Measurements from ENCODE around the gene GPR12.
"Not testable (repeated sequence)": the region's sequence is repeated elsewhere in the genome, so short reads cannot be mapped to it uniquely, and the experiment has no call there.

Gene GPR12

GRCh38 chr13:26743971-26744370 is 16.6 kb downstream of the GPR12 start:
- DNase-seq = no peak

DNA sequence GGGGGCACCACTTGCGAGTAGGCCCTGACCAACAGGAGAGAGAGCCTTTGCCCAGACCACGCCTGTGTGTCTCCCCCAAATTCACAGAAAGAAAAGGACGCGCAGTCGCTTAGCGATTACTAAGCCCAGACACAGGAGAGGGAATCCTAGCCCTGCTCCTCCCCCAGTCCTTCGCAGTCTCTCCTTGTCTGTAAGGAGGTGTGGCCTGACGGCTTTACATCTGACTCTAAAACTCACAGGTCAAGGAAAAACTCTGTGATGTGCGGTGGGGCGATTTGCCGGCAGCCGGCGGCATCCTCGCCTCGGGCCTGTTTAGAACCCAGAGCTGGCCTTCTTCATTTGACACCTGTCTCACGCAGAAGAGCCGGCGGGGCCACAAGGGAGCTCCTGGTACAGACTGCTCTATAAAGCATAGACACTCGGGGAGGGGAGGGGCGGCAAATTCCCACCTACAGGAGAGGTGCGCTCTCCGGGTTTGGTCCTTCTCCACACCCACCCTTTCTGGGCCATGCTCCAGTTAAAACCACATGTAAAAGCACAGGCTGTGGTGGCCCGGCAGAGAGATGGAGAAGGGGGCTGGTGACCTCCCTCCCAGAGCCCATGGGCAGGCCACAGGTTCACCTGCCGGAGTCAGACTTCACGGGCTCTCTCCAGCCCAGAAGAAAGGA is 17.8 kb downstream of the GPR12 start:
- DNase-seq = no peak

- no peak for DNase-seq
These were observed 24.9 kb downstream of the GPR12 start for GRCh38 chr13:26735677-26736076.

DNA sequence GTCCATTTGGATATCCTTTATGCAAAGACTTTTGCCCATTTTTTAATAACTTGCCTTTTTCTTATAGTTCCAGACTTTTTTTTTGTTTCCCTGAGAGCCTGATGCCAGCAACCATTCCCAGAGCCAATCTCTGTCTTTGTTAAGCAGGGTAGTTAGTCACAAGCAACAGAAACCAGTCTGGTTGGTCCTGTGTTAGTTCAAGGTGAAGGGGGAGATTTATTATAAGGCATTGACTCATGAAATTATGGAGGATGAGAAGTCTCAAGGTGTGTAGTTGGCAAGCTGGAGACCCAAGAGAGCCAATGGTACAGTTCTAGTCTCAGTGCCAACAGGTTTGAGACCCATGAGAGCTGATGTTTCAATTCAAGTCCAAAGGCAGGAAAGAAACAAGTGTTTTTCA is 33.0 kb downstream of the GPR12 start:
- no peak for DNase-seq

DNA sequence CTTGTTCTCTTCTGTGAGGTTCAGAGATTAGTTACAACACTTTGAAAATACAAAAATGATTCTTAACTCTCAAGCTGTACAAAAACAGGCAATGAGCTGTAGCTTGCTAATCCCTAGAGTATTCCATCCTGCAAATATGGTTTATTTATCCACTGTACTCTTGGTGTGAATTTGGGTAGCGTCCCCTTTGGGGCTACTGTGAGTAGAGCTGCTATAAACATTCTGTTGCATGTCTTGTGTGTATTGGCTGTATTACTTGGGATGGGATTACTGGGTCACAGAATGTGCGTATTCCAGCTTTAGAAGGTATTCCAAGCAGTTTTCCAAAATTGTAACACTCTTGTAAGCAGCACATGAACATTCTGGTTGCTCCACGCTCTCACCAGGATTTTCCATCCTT is 33.5 kb downstream of the GPR12 start:
- no peak for DNase-seq

GRCh38 chr13:26726684-26727083 is 33.9 kb downstream of the GPR12 start:
- DNase-seq = no peak

DNA sequence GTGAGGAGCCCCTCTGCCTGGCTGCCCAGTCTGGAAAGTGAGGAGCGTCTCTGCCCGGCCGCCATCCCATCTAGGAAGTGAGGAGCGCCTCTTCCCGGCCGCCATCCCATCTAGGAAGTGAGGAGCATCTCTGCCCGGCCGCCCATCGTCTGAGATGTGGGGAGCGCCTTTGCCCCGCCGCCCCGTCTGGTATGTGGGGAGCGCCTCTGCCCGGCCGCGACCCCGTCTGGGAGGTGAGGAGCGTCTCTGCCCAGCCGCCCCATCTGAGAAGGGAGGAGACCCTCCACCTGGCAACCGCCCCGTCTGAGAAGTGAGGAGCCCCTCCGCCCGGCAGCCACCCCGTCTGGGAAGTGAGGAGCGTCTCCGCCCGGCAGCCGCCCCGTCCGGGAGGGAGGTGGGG is 37.0 kb downstream of the GPR12 start:
- DNase-seq = not testable (repeated sequence)

- no peak for DNase-seq
These were observed 38.3 kb downstream of the GPR12 start for GRCh38 chr13:26722321-26722720.

GRCh38 chr13:26721251-26722121 is 39.1 kb downstream of the GPR12 start:
- peak; percentile 27 to 39 for DNase-seq

GRCh38 chr13:26719356-26719945 is 41.1 kb downstream of the GPR12 start:
- DNase-seq = no peak

- DNase-seq = no peak
These were observed 41.7 kb downstream of the GPR12 start for GRCh38 chr13:26718872-26719271.

- no peak for DNase-seq
These were observed 42.4 kb downstream of the GPR12 start for GRCh38 chr13:26718146-26718545.

DNA sequence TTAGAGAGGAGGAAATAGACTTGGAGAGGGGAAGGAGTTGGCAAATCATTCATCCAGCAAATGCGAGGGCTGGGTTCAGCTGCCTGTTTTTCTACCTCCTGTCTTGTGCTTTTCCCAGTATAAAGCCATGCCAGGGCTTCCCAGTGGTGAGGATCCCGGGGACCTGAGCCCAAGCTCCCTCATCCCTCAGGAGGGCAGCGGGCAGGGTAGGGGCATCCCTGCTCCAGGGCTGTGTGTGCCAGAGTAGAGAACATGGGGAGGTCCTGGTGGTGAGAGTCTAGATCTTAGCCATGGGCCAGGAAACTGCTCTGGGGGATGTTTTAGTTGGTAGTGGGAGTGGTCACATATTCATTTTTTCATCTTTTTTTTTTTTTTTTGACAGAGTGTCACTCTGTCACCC is 43.6 kb downstream of the GPR12 start:
- DNase-seq = no peak

DNA sequence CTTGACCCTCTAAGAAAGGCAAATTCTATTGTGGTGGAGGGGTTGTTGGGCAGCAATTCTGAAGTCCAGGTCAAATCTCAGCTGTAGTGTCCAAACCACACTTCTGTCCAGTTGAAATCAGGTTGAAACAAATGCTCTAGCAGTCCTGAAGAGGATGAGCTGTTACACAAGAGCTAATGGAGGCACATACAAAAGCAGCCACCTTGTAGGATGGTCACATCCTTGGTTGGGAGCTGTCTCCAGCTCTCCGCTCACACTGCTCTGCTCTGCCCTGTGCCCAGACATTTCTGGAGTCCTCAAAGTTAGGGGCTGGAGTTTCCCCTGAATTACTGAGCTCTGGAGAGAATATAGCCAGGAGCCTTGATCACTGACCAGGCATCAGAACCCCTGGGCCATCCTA is 47.2 kb downstream of the GPR12 start:
- DNase-seq = no peak

DNA sequence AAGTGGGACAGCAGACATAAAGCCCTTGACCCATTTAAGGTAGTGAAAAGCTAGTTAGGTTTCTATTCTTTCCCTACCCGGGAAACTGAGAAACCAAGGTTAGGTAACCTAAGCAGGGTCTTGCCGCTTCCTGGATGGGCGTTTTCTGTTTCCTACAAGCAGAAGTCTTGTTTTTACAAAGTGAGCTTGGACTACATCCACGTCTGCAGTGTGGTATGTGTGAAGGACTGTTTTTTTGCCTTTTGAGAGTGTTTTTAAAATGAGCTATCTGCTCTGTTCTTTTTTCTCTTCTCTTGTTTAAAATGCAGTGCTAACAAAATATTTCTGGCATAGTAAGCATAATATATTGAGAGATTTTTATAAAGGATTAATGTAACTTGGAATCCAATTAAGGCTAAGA is 49.4 kb downstream of the GPR12 start:
- no peak for DNase-seq

GRCh38 chr13:26710166-26710565 is 50.4 kb downstream of the GPR12 start:
- no peak for DNase-seq

- no peak for DNase-seq
These were observed 51.1 kb downstream of the GPR12 start for GRCh38 chr13:26709461-26709860.

DNA sequence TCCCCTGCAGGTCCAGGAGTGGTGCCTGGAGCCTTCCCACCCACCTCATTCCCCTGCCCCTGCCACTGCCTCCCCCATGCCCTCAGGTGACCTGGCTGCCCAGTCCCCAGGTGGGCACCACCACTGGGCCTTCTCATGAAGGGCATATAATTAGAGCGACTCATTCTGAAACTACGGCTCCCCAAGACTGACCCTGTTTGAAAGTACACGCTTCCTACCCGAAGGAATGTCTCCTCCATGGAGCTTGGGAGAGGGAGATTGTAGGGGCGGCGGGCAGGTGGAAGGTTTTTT is 52.6 kb downstream of the GPR12 start:
- DNase-seq = no peak

- DNase-seq = peak; percentile 17 to 26
These were observed 53.2 kb downstream of the GPR12 start for GRCh38 chr13:26707122-26708006.

DNA sequence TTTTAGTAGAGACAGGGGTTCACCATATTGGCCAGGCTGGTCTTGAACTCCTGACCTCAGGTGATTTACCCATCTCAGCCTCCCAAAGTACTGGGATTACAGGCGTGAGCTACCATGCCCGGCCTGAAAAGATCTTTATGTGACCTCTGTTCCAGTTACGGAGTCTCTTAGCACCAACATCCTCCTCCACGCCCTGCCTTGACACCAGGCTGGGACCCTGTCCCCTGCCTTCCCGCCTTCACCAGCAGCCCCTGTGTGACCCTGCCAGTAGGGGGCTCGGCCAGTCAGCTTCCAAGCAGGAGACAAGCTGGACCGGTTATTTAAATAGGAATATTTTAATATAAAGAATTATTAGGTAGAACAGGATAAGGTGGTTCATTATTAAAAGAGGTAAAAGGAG is 54.2 kb downstream of the GPR12 start:
- DNase-seq = no peak

DNA sequence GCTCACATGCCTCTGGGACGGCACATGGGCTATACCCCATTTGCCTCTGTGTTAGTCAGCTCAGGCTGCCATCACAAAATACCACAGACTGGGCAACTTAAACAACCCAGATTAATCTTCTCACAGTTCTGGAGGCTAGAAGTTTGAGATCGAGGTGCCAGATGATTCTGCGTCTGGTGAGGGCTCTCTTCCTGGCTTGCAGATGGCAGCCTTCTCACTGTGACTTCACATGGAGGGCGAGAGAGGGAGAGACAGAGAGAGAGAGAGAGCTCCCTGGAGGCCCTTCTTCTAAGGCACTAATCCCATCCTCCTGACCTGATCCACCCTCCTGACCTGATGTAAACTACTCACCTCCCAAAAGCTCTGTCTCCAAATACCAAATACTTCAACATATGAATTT is 55.0 kb downstream of the GPR12 start:
- no peak for DNase-seq
